HEK293T (cell line): ENCODE results near the gene TARDBP.

Source experiments
- BHLHE40 ChIP-seq: fragments of 450-650 bp; IDR thresholded peaks from 2 replicates; pipeline ENCODE4 v1.6.1; 2016; ENCODE audit warnings: mild to moderate bottlenecking, moderate library complexity, borderline replicate concordance
- ELF4 ChIP-seq: fragments of 450-650 bp; IDR thresholded peaks from 2 replicates; pipeline ENCODE4 v1.6.1; 2017; ENCODE audit warnings: antibody characterized with exemption
- FOXK2 ChIP-seq: fragments of 450-650 bp; IDR thresholded peaks from 2 replicates; pipeline ENCODE4 v1.6.1; 2016; ENCODE audit warnings: mild to moderate bottlenecking
- HDGF ChIP-seq: fragments of 450-650 bp; IDR thresholded peaks from 2 replicates; pipeline ENCODE4 v1.6.1; 2017; ENCODE audit warnings: antibody characterized with exemption, borderline replicate concordance
- SP1 ChIP-seq: fragments of 450-650 bp; IDR thresholded peaks from 2 replicates; pipeline ENCODE4 v1.6.1; 2017
- SUZ12 ChIP-seq: fragments of 450-650 bp; IDR thresholded peaks from 2 replicates; pipeline ENCODE4 v1.6.1; 2016; ENCODE audit warnings: mild to moderate bottlenecking
- ZNF384 ChIP-seq: fragments of 450-650 bp; IDR thresholded peaks from 2 replicates; pipeline ENCODE4 v1.6.1; 2016

DNA sequence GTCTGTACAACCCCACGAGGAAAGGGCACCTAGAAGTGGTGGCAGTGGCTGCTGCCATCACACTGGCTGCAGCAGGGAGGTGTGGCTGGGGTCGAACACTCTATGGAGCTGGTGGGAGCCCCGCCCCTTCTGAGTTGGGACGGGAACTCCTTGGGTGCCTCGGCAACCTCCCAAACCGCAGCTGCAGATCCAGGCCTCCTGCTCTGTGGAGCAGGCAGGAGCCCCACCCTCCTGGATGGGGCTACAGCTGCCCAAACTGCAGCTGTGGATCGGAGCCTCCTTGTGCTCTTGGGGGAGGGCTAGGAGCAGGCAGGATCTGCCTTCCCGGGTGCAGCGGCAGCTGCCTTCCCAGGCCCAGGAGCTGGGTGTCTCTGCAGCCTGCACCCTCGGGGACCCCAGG lies 38.9 kb upstream of the TARDBP start:
- TF ChIP-seq ELF4, result no peak
- TF ChIP-seq HDGF, result no peak
- no peak for TF ChIP-seq SUZ12
- TF ChIP-seq FOXK2, result no peak
- TF ChIP-seq ZNF384, result no peak
- no peak for TF ChIP-seq BHLHE40
- TF ChIP-seq SP1, result no peak
